ENCODE measurements around the gene LAMA4. TPM values are rescaled to one million over a fixed set of nuclear protein-coding genes. Genes with fewer than 3 reads are reported as not detected.

The LAMA4 gene
- total RNA-seq, 1 experiment from 2014 or later: 1.1 TPM

GRCh38 chr6:112193117-112193516 lies 61.2 kb downstream of the LAMA4 start:
- Mint-ChIP-seq H3K36me3 (ENCODE audit: insufficient read depth in 1 of 3, low read depth in 3 of 3) (no peaks in the 10 kb centered on the region), H3K4me3 (no peak overlapping the region), H3K4me1 (peaks cover 8 to 9% of the 10 kb centered on the region in 2 experiments; a peak in 3 of 4 replicates), H3K27ac (no peak overlapping the region), H3K27me3 (ENCODE audit: low read depth) (peaks cover under 1% of the 10 kb centered on the region), H3K9me3 (no peaks in the 10 kb centered on the region)
- no peaks in the 10 kb centered on the region for H3K79me1 ChIP-seq (ENCODE audit: insufficient read depth, low read depth, low read length, poor library complexity, severe bottlenecking)
- no peak overlapping the region for H3K56ac ChIP-seq (ENCODE audit: insufficient read length, low read depth, low read length)
- DNase-seq: no peak
- H4K91ac ChIP-seq (ENCODE audit: insufficient read length, low read depth, low read length): no peak overlapping the region
- H4K8ac ChIP-seq (replicated peaks; ENCODE audit: insufficient read length, low read depth, low read length): no peak overlapping the region
- no peak overlapping the region for H3K18ac ChIP-seq (ENCODE audit: insufficient read length, low read depth, low read length)
- no peak overlapping the region for H2BK15ac ChIP-seq (ENCODE audit: low read depth, low read length)
- H2AK5ac ChIP-seq (ENCODE audit: insufficient read length, low read length): no peak overlapping the region
- no peak overlapping the region for H3K27ac ChIP-seq (ENCODE audit: insufficient read length, low read depth, low read length)
- no peak overlapping the region for H2AFZ ChIP-seq (ENCODE audit: low read length)
- H3K4me2 ChIP-seq (ENCODE audit: insufficient read depth, insufficient read length, low read length): no peak overlapping the region
- H4K5ac ChIP-seq (ENCODE audit: insufficient read length, low read depth, low read length): no peak overlapping the region
- no peak overlapping the region for H3K23ac ChIP-seq (ENCODE audit: insufficient read length, low read depth, low read length)
- H3K27me3 ChIP-seq (ENCODE audit: insufficient read depth, low read length): no peaks in the 10 kb centered on the region
- no peak overlapping the region for H2BK12ac ChIP-seq (ENCODE audit: insufficient read length, low read depth, low read length)
- H3K4ac ChIP-seq (ENCODE audit: low read depth, low read length): no peak overlapping the region
- no peak overlapping the region for H3K9ac ChIP-seq (ENCODE audit: extremely low read depth, insufficient read length, low read length)
- H3K4me1 ChIP-seq (ENCODE audit: insufficient read depth, low read length): no peaks in the 10 kb centered on the region
- no peaks in the 10 kb centered on the region for H3K79me2 ChIP-seq (ENCODE audit: insufficient read depth, low read length)
- no peaks in the 10 kb centered on the region for H3K23me2 ChIP-seq (ENCODE audit: insufficient read length, low read depth, low read length, poor library complexity, severe bottlenecking)
- H3K9me3 ChIP-seq (ENCODE audit: control insufficient read depth, low read depth, low read length): no peaks in the 10 kb centered on the region
- H2BK20ac ChIP-seq (ENCODE audit: low read depth, low read length, poor library complexity, severe bottlenecking): no peak overlapping the region
- H4K20me1 ChIP-seq (ENCODE audit: control insufficient read depth, insufficient read depth, insufficient read length): no peaks in the 10 kb centered on the region
- no peak overlapping the region for H3K14ac ChIP-seq (ENCODE audit: insufficient read depth, low read length)
- no peak overlapping the region for H2BK120ac ChIP-seq (ENCODE audit: low read depth, low read length, poor library complexity, severe bottlenecking)
- H3T11ph ChIP-seq (ENCODE audit: low read length): no peak overlapping the region
- TF ChIP-seq CTCF (conservative IDR thresholded peaks at IDR 0.05): no peak
- no peak overlapping the region for H2BK5ac ChIP-seq (ENCODE audit: insufficient read length, low read length)
